ENCODE results near the gene ERF. TPM values are rescaled to one million over a fixed set of nuclear protein-coding genes. Genes with fewer than 3 reads are reported as not detected.

The ERF gene
- total and polyA plus RNA-seq, 2 donors (not counting 1 experiment from before 2014, with no cell fraction given): 48.6 to 51.5 TPM

GRCh38 chr19:42290523-42291434, 35.9 kb upstream of the ERF start:
- Histone ChIP-seq H2AFZ (ENCODE audit: insufficient read depth, low read depth, low read length, poor library complexity, severe bottlenecking) (no peak overlapping the region), H3K27me3 (replicated peaks in 1 of 4; ENCODE audit: control extremely low read depth in 1 of 4, control insufficient read depth in 3 of 4, insufficient read depth in 4 of 4, low read length in 3 of 4) (no peaks in the 10 kb centered on the region), H3K9ac (ENCODE audit: low read length) (no peak overlapping the region), H3K4me2 (replicated peaks; ENCODE audit: low read depth, low read length, poor library complexity, severe bottlenecking) (no peak overlapping the region), H3K79me2 (ENCODE audit: control insufficient read depth, insufficient read depth, low read length) (peaks cover 5% of the 10 kb centered on the region), H3K4me1 (ENCODE audit: control insufficient read depth in 2 of 2, insufficient read depth in 2 of 2, low read length in 2 of 2) (peaks cover 6 to 14% of the 10 kb centered on the region in 2 donors), H4K20me1 (ENCODE audit: control insufficient read depth, insufficient read depth, low read length, poor library complexity, severe bottlenecking) (peaks cover 32% of the 10 kb centered on the region), H3K4me3 (ENCODE audit: control extremely low read depth in 1 of 5, extremely low read depth in 1 of 5, insufficient read depth in 1 of 5, low read depth in 2 of 5, low read length in 4 of 5) (no peak overlapping the region), H3K9me3 (ENCODE audit: control extremely low read depth in 1 of 3, control insufficient read depth in 2 of 3, insufficient read depth in 1 of 3, low read length in 2 of 3) (no peaks in the 10 kb centered on the region), H3K27ac (ENCODE audit: low read length in 2 of 2) (no peak overlapping the region), H3K36me3 (replicated peaks in 1 of 2; ENCODE audit: control extremely low read depth in 1 of 2, control insufficient read depth in 1 of 2, extremely low read depth in 1 of 2, insufficient read depth in 2 of 2, low read length in 1 of 2) (peaks cover 1 to 78% of the 10 kb centered on the region in 2 experiments)
- intact Hi-C loops (cut with micrococcal nuclease): no loop called here
- Mint-ChIP-seq H3K4me1 (peaks cover 13% of the 10 kb centered on the region), H3K27ac (no peak overlapping the region), H3K4me3 (no peak overlapping the region), H3K27me3 (no peaks in the 10 kb centered on the region), H3K9me3 (ENCODE audit: insufficient read depth) (no peaks in the 10 kb centered on the region)
- peak; percentile 78 for DNase-seq
- ATAC-seq (ENCODE audit: low read depth): peak; percentile 81
- ChIA-PET POLR2A (no interaction called here), CTCF (interaction anchor here (0.7 to 2.6 kb wide), 4 partner anchors 44 to 182 kb away, joined by 3 to 7 read pairs (median 4); partner anchors contain the start of gene POU2F2)
- no peak for TF ChIP-seq EZH2 (IDR thresholded peaks at IDR 0.05; ENCODE audit: borderline replicate concordance, insufficient read depth, low read depth, low read length, poor library complexity, severe bottlenecking)
- TF ChIP-seq, protein P1, sequence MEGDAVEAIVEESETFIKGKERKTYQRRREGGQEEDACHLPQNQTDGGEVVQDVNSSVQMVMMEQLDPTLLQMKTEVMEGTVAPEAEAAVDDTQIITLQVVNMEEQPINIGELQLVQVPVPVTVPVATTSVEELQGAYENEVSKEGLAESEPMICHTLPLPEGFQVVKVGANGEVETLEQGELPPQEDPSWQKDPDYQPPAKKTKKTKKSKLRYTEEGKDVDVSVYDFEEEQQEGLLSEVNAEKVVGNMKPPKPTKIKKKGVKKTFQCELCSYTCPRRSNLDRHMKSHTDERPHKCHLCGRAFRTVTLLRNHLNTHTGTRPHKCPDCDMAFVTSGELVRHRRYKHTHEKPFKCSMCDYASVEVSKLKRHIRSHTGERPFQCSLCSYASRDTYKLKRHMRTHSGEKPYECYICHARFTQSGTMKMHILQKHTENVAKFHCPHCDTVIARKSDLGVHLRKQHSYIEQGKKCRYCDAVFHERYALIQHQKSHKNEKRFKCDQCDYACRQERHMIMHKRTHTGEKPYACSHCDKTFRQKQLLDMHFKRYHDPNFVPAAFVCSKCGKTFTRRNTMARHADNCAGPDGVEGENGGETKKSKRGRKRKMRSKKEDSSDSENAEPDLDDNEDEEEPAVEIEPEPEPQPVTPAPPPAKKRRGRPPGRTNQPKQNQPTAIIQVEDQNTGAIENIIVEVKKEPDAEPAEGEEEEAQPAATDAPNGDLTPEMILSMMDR (IDR thresholded peaks at IDR 0.05): peak; percentile 80
- WGBS (ENCODE audit: insufficient coverage): 89% methylated on average over 29 of the region's 31 CpGs

DNA sequence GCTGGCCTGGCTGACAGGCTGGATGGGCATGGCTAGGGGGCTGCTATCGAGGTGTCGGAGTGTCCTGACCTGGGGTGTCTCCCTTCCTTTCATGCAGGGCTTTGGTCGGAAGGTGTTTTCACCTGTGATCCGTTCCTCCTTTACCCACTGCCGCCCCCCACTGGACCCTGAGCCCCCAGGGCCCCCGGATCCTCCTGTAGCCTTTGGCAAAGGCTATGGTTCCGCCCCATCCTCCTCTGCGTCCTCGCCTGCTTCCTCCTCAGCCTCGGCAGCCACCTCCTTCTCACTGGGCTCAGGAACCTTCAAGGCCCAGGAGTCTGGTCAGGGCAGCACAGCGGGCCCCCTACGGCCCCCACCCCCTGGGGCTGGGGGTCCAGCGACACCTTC, 35.2 kb upstream of the ERF start:
- no peaks in the 10 kb centered on the region for H3K9me3 ChIP-seq (ENCODE audit: control extremely low read depth in 1 of 3, control insufficient read depth in 2 of 3, insufficient read depth in 1 of 3, low read length in 2 of 3)
- H3K9me3 Mint-ChIP-seq (ENCODE audit: insufficient read depth): no peaks in the 10 kb centered on the region
- ATAC-seq (ENCODE audit: low read depth) (no peak), DNase-seq (no peak)
- H3K79me2 ChIP-seq (ENCODE audit: control insufficient read depth, insufficient read depth, low read length): peaks cover 11% of the 10 kb centered on the region
- H4K20me1 ChIP-seq (ENCODE audit: control insufficient read depth, insufficient read depth, low read length, poor library complexity, severe bottlenecking): peaks cover 39% of the 10 kb centered on the region
- H3K27ac Mint-ChIP-seq: no peak overlapping the region
- intact Hi-C loops (cut with micrococcal nuclease): no loop called here
- H3K27me3 ChIP-seq (replicated peaks in 1 of 4; ENCODE audit: control extremely low read depth in 1 of 4, control insufficient read depth in 3 of 4, insufficient read depth in 4 of 4, low read length in 3 of 4): no peaks in the 10 kb centered on the region
- no peak overlapping the region for H3K27ac ChIP-seq (ENCODE audit: low read length in 2 of 2)
- no peak overlapping the region for H3K4me3 ChIP-seq (ENCODE audit: control extremely low read depth in 1 of 5, extremely low read depth in 1 of 5, insufficient read depth in 1 of 5, low read depth in 2 of 5, low read length in 4 of 5)
- no peak overlapping the region for H2AFZ ChIP-seq (ENCODE audit: insufficient read depth, low read depth, low read length, poor library complexity, severe bottlenecking)
- CTCF ChIA-PET: interaction anchor here (0.8 to 2.9 kb wide), 5 partner anchors 39 to 182 kb away, joined by 3 to 10 read pairs (median 5); partner anchors contain the start of gene POU2F2
- no peaks in the 10 kb centered on the region for H3K27me3 Mint-ChIP-seq
- H3K36me3 ChIP-seq (replicated peaks in 1 of 2; ENCODE audit: control extremely low read depth in 1 of 2, control insufficient read depth in 1 of 2, extremely low read depth in 1 of 2, insufficient read depth in 2 of 2, low read length in 1 of 2): peaks cover 1 to 78% of the 10 kb centered on the region in 2 experiments
- no peak overlapping the region for H3K4me3 Mint-ChIP-seq
- no peak overlapping the region for H3K9ac ChIP-seq (ENCODE audit: low read length)
- no peak overlapping the region for H3K4me2 ChIP-seq (replicated peaks; ENCODE audit: low read depth, low read length, poor library complexity, severe bottlenecking)
- POLR2A ChIA-PET: no interaction called here
- 95% methylated on average over 13 of the region's 13 CpGs for WGBS (ENCODE audit: insufficient coverage)
- no peak for TF ChIP-seq EZH2 (IDR thresholded peaks at IDR 0.05; ENCODE audit: borderline replicate concordance, insufficient read depth, low read depth, low read length, poor library complexity, severe bottlenecking)
- TF ChIP-seq, protein P1 (IDR thresholded peaks at IDR 0.05): no peak
- H3K4me1 ChIP-seq (ENCODE audit: control insufficient read depth in 2 of 2, insufficient read depth in 2 of 2, low read length in 2 of 2): peaks cover 12 to 18% of the 10 kb centered on the region in 2 donors
- peaks cover 20% of the 10 kb centered on the region for H3K4me1 Mint-ChIP-seq

Measured in B cell (primary cell).